Peyer's patch (tissue), 4 donors: ENCODE measurements around the gene BRCA1. TPM values are rescaled to one million over a fixed set of nuclear protein-coding genes. Genes with fewer than 3 reads are reported as not detected.

ENCODE experiments used
- DNase-seq, 3 donors: peaks; one replicate each; pipeline ENCODE4 v3.0.0-alpha.2; 2017 to 2019
- H3K27ac ChIP-seq, 4 donors: fragments of 200-600 bp; sonication (generic); one replicate each; pipeline ENCODE4 v1.5.1; 2016 to 2019
- H3K27me3 ChIP-seq, 2 donors: fragments of 200-600 bp; sonication (generic); one replicate each; pipeline ENCODE4 v1.5.1; 2019
- H3K36me3 ChIP-seq, 3 donors: fragments of 200-600 bp; sonication (generic); one replicate each; pipeline ENCODE4 v1.5.1; 2016 to 2019
- H3K4me1 ChIP-seq, 4 donors: fragments of 200-600 bp; sonication (generic); one replicate each; pipeline ENCODE4 v1.5.1; 2016 to 2019
- H3K4me3 ChIP-seq, 4 donors: fragments of 200-600 bp; sonication (generic); 1 replicate in 3 of 4; 2 replicates in 1 of 4; pipeline ENCODE4 v1.5.1; 2016 to 2019; ENCODE audit warnings: mild to moderate bottlenecking in 1 of 4
- H3K9me3 ChIP-seq, 4 donors: fragments of 200-600 bp; sonication (generic); one replicate each; pipeline ENCODE4 v1.5.1; 2016 to 2019; ENCODE audit warnings: mild to moderate bottlenecking in 1 of 4
- CTCF ChIP-seq, 6 experiments: fragments of 450-650 bp in 4 of 6; fragments of 200-600 bp in 2 of 6; sonication (generic) in 1 of 6; IDR thresholded peaks; one replicate each; pipeline ENCODE4 v1.5.1; 2017 to 2019; ENCODE audit warnings: antibody characterized with exemption in 6 of 6, mild to moderate bottlenecking in 3 of 6, moderate library complexity in 1 of 6
- POLR2A ChIP-seq, 2 donors: fragments of 450-650 bp; IDR thresholded peaks; one replicate each; pipeline ENCODE4 v1.5.1; 2017; ENCODE audit warnings: antibody characterized with exemption in 2 of 2, mild to moderate bottlenecking in 2 of 2, moderate library complexity in 2 of 2
- total RNA-seq, 4 donors: library from RNA; depleted of rRNA; stranded (reverse); fragments of >200 nt; gene quantifications; one replicate each; pipeline ENCODE4 v1.1.0, GENCODE V29; 2016

BRCA1 gene
- total RNA-seq, result 10 to 100 TPM in 3 of 4 donors, 1 to 10 TPM in 1; 9.0 to 38.0 (median 14.2) TPM

DNA sequence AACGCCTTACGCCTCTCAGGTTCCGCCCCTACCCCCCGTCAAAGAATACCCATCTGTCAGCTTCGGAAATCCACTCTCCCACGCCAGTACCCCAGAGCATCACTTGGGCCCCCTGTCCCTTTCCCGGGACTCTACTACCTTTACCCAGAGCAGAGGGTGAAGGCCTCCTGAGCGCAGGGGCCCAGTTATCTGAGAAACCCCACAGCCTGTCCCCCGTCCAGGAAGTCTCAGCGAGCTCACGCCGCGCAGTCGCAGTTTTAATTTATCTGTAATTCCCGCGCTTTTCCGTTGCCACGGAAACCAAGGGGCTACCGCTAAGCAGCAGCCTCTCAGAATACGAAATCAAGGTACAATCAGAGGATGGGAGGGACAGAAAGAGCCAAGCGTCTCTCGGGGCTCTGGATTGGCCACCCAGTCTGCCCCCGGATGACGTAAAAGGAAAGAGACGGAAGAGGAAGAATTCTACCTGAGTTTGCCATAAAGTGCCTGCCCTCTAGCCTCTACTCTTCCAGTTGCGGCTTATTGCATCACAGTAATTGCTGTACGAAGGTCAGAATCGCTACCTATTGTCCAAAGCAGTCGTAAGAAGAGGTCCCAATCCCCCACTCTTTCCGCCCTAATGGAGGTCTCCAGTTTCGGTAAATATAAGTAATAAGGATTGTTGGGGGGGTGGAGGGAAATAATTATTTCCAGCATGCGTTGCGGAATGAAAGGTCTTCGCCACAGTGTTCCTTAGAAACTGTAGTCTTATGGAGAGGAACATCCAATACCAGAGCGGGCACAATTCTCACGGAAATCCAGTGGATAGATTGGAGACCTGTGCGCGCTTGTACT is at the start of gene BRCA1:
BRCA1 (minus strand) TSS at position 232 of the 834 bp plus-strand sequence. CDS start 1,268 bp downstream, outside the sequence.
- H3K9me3 ChIP-seq, result no peaks in the 10 kb centered on the region
- peak; percentile 90 to 97 (median 92) for DNase-seq
- H3K4me1 ChIP-seq, result peaks cover 0 to 12% (median 6%) of the 10 kb centered on the region in 4 donors
- H3K27me3 ChIP-seq, result no peaks in the 10 kb centered on the region
- no peaks in the 10 kb centered on the region for H3K36me3 ChIP-seq
- peak; percentile 64 to 87 for TF ChIP-seq POLR2A (IDR thresholded peaks at IDR 0.05)
- peak in 1 of 6 experiments; percentile 6 for TF ChIP-seq CTCF (IDR thresholded peaks at IDR 0.05)
- peak within 1 kb of the TSS; percentile 51 to 85 (median 66) for H3K4me3 ChIP-seq
- H3K27ac ChIP-seq, result peak within 1 kb of the TSS; percentile 76 to 89 (median 83)

- Histone ChIP-seq H3K9me3 (no peaks in the 10 kb centered on the region), H3K4me1 (peaks cover 0 to 63% (median 5%) of the 10 kb centered on the region in 4 donors), H3K4me3 (peak overlapping the region; percentile 48 to 84 (median 60)), H3K36me3 (peaks cover 0 to 2% (median 0%) of the 10 kb centered on the region in 3 donors), H3K27ac (peak overlapping the region; percentile 79 to 98 (median 98)), H3K27me3 (no peaks in the 10 kb centered on the region)
- TF ChIP-seq CTCF (IDR thresholded peaks at IDR 0.05) (peak in 3 of 6 experiments; percentile 27 to 46 (median 33)), POLR2A (IDR thresholded peaks at IDR 0.05) (no peak)
- DNase-seq, result peak in 1 of 3 donors; percentile 61
Measured at GRCh38 chr17:43171586-43172487, 46.7 kb upstream of the BRCA1 start.

DNA sequence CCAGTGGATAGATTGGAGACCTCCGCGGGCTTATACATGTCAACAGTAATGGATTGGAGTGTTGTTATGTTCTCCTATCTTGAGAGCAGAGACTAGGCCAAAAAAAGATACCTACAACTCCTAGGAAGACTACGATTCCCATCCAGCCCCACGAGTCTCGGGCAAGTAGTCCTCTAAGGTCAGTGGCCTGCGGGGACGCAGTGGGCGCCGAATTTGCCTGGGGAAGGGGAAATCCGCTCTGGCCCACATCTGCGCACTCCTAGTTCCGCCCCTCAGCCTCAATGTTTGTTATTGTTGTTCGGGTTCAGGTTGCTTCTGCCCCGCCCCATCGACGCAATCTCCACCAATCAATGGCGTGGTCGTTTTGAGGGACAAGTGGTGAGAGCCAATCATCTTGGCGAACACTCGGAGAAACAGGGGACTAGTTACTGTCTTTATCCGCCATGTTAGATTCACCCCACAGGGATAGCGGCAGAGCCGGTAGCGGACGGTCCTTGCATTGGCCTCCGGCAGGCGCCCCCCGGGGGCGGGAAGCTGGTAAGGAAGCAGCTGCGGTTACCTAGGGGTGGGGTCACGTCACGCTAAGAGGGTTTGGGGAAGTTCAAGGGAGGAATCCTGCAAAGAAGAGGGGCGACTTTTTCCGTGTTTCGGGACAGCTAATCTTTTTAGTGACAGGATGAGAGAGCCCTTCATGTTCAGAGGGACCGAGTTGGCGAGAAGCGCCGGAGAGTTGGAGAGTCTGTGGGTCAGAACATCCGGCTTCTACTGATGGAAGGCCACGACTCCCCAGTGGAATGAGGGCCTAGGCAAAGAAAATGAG is 45.8 kb upstream of the BRCA1 start, which contains the start of gene NBR1:
NBR1 (plus strand) TSS at position 449 of the 820 bp plus-strand sequence. CDS start 4,586 bp downstream, outside the sequence.
- peaks cover 0 to 54% (median 3%) of the 10 kb centered on the region in 4 donors for H3K4me1 ChIP-seq
- H3K36me3 ChIP-seq, result no peaks in the 10 kb centered on the region
- TF ChIP-seq POLR2A (IDR thresholded peaks at IDR 0.05), result peak; percentile 83 to 90
- TF ChIP-seq CTCF (IDR thresholded peaks at IDR 0.05), result peak in 4 of 6 experiments; percentile 12 to 26 (median 16)
- H3K4me3 ChIP-seq, result peak within 1 kb of the TSS; percentile 48 to 84 (median 60)
- peak within 1 kb of the TSS; percentile 79 to 98 (median 98) for H3K27ac ChIP-seq
- H3K9me3 ChIP-seq, result no peaks in the 10 kb centered on the region
- DNase-seq, result peak; percentile 94 to 99 (median 98)
- H3K27me3 ChIP-seq, result no peaks in the 10 kb centered on the region

DNA sequence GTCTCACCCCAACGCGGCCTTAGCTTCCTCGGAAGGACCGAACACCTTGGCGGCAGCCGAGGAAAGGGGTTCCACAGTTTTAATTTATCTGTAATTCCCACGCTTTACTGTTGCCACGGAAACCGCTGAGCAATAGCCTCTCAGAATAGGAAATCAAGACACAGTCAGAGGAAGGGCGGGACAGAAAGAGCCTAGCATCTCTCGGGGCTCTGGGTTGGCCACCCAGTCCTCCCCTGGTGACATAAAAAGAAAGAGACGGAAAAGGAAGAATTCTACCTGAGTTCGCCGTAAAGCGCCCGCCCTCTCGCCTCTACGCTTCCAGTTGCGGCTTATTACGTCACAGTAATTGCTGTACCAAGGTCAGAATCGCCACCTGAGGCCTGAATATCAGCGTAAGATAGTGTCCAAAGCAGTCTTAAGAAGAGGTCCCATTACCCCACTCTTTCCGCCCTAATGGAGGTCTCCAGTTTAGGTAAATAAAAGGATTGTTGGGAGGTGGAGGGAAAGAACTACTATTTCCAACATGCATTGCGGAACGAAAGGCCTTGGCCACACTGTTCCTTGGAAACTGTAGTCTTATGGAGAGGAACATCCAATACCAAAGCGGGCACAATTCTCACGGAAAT is 45.1 kb upstream of the BRCA1 start:
- Histone ChIP-seq H3K9me3 (no peaks in the 10 kb centered on the region), H3K27me3 (no peaks in the 10 kb centered on the region), H3K4me3 (peak overlapping the region; percentile 48 to 84 (median 60)), H3K36me3 (no peaks in the 10 kb centered on the region), H3K27ac (peak overlapping the region; percentile 79 to 98 (median 98)), H3K4me1 (peaks cover 0 to 48% (median 3%) of the 10 kb centered on the region in 4 donors)
- TF ChIP-seq POLR2A (IDR thresholded peaks at IDR 0.05) (peak; percentile 66 to 77), CTCF (IDR thresholded peaks at IDR 0.05) (no peak)
- DNase-seq, result peak; percentile 89 to 97 (median 91)
